COLO668 (cell line): ENCODE data around the gene THRB.

Experiments
- DNase-seq: peaks from one replicate; lab custom pipeline; 2025; ENCODE audit not compliant: unreplicated experiment; lab: John Stamatoyannopoulos, UW

THRB gene

GRCh38 chr3:24191801-24192403 lies 302.7 kb downstream of the THRB start:
- no peak for DNase-seq

- DNase-seq: no peak
Observed at GRCh38 chr3:24190256-24190655, 304.4 kb downstream of the THRB start.

GRCh38 chr3:24185738-24186384 lies 308.8 kb downstream of the THRB start:
- DNase-seq: peak; percentile 4

- no peak for DNase-seq
Observed at GRCh38 chr3:24184528-24185176, 310.0 kb downstream of the THRB start.

GRCh38 chr3:24182756-24183155 lies 311.9 kb downstream of the THRB start:
- DNase-seq: no peak

DNA sequence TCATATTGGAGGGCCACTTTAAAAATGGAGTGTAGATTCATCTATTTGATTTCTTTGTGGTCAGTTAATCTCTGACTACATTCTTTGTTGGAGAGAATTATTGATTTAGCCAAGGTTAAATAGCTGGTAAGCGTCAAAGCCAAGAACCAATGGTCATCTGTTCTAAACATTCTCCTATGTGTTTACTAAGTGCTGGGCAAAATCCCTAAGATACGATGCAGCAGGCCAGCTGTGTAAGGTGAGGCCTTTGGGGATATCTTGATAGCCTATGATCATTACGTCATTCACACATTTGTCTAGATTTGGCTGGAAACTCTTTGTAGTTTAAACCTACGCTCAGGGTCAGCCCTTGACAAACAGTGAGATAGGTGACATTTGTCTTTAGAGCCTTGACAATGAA lies 313.4 kb downstream of the THRB start:
- DNase-seq: no peak

GRCh38 chr3:24180616-24181015 lies 314.0 kb downstream of the THRB start:
- no peak for DNase-seq

- no peak for DNase-seq
Observed at GRCh38 chr3:24177201-24177600, 317.4 kb downstream of the THRB start.

GRCh38 chr3:24174614-24175013 lies 320.0 kb downstream of the THRB start:
- no peak for DNase-seq

DNA sequence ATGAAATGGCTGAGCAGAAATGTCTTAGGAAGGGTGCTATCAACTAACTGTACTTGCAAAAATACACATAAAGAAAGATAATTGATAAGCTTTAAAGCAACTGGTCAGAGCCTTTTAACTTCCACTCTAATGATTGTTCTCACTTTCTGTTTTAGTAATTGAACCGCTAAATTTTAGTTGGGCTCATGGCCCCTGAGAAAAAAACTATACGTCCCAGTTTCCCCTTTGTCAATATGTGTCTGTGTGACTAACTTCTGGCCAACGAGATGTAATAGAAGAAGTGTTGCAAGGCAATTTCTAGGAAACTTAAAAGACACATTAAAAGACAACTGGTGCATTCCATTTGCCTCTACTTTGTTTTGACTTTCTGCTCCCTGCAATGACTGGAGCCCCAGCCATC lies 325.7 kb downstream of the THRB start:
- no peak for DNase-seq

GRCh38 chr3:24167429-24167828 lies 327.2 kb downstream of the THRB start:
- DNase-seq: no peak

DNA sequence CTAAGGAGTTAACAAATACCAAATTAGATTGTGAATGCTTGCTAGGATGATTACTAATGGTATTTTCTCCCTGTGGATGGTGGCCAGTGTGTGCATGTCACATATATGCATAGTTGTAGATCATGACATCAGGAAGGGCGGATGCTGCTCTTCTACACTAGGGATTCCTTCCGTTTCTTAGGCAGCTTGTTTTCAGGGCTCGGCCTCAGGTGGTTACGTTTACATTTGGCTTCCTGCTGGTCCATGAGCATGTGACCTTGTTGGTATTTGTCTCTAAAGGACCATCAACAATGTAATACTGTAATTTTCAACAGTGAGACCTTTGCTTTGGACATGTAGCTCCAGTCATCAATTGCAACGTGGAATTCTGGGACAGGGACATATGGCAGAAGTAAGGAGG lies 328.1 kb downstream of the THRB start:
- no peak for DNase-seq

DNA sequence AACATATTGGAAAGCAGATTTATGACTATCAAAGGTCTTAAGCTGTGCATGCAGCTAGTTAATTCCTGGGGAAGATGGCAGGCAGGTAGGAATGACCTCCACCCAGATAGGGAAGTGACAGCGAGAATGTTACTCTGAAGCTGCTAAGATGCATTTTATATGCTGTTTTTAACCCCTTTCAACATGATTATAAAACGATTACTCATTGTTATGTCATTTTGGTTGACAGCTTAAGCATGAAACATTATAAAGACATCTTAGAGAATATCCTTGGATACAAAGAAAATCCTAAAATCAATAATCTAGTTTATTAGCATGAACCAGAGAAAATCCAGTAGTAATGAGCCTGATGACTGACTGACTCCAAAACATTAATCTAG lies 329.1 kb downstream of the THRB start:
- DNase-seq: no peak

DNA sequence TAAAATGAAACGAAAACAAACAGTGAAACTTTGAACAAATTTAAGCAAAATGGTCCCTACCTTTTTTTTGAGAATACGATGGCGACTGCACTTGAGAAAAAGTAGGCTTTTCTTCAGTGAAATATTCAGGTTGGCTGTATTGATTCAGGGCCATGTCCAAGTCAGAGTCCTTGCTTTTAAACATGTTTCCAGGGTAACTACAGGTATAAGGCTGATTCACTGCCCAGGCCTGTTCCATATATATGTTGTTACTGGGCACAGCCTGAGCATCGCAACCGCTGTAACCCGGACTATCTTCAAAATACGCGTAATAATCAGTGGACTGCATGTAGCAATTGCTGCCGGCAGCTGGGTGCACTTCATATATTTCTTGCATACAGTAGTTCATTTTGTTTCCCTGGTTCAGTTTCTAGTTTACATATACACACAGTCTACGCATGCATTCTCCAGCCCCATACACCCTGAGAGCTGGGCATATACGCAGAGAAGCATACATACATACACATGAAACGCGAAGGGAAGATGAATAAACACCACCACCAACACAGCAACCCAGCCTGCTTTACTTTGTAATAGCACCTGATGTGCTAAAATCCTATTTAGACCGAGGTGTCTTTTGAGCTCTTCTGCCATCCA lies 329.6 kb downstream of the THRB start:
- DNase-seq: no peak

- no peak for DNase-seq
Observed at GRCh38 chr3:24162929-24163328, 331.7 kb downstream of the THRB start.

- no peak for DNase-seq
Observed at GRCh38 chr3:24161841-24162240, 332.8 kb downstream of the THRB start.

- no peak for DNase-seq
Observed at GRCh38 chr3:24160424-24161095, 334.1 kb downstream of the THRB start.

- DNase-seq: no peak
Observed at GRCh38 chr3:24158761-24159454, 335.7 kb downstream of the THRB start.

DNA sequence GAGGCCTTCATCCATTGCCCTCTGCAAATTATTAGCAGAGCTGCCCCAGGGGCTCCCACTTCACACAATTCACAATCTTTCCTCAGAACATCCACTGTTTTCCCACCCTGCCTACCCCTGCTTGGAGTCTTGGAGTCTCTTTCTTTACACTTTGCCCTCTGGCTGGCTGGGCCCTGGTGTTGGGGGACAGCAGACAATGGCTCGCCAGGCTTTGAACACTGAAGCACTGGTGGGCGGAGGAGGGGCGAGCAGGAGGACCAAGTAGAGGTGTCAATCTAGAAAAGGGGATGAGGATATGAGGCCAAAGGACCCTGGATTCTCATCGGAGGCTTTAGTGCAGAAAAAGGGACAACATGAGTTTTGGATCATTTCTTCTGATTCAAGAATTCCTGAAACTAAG lies 337.5 kb downstream of the THRB start:
- DNase-seq: no peak

GRCh38 chr3:24156466-24156865 lies 338.2 kb downstream of the THRB start:
- DNase-seq: no peak

DNA sequence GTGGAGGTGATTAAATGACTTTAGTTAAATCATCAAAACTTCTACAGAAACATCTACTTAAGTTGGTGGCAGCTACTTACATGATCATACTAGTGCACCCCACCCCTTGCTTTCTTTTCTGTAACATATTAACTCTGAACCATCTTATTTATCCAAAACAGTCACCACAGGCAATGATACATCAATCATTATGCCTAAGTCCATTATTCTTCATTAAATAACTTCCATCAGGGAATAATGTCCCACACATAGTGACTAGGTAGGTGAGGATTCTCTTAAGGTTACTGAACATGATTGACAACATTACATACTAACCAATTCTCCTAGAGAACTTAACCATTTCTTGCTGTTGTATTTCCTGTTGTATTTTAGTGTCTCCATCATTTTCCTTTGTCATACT lies 339.4 kb downstream of the THRB start:
- DNase-seq: no peak
